Panc1 (cell line): ENCODE data around the gene RPS6KA4. TPM values are rescaled to one million over a fixed set of nuclear protein-coding genes. Genes with fewer than 3 reads are reported as not detected.

Experiments
- ATAC-seq: fragments of 200-7000 bp; cut with Tn5 transposase; 2 replicates; pipeline ENCODE4 v1.9.1; 2020; ENCODE audit warnings: mild to moderate bottlenecking, moderate library complexity
- BruUV-seq: library from RNA; stranded (reverse); fragments of 400-500 nt; replicated peaks from 2 replicates; lab custom pipeline; 2021; lab: Mats Ljungman, UMichigan
- CTCF ChIA-PET: fragments of 300-600 bp; sonication (Branson Sonifier 250); formaldehyde crosslinking; loops from one replicate; lab custom pipeline; 2022; ENCODE audit warnings: antibody characterized with exemption; lab: Charles Lee
- POLR2A ChIA-PET: fragments of 300-600 bp; sonication (Branson Sonifier 250); formaldehyde crosslinking; loops from one replicate; lab custom pipeline; 2022; ENCODE audit warnings: antibody characterized with exemption; lab: Charles Lee
- DNase-seq: peaks from one replicate; pipeline ENCODE4 v3.0.0-alpha.2; 2010; ENCODE audit warnings: low read depth, low spot score
- H3K27ac ChIP-seq: 2 replicates; pipeline ENCODE4 v1.5.1; 2011; ENCODE audit warnings: mild to moderate bottlenecking, low read length, inconsistent platforms
- H3K27me3 ChIP-seq: fragments of 200-500 bp; sonication (Bioruptor generic); 2 replicates; pipeline ENCODE4 v1.6.0; 2014; ENCODE audit warnings: low read length, inconsistent platforms; ENCODE audit not compliant: control insufficient read depth, insufficient read depth
- H3K36me3 ChIP-seq: fragments of 200-500 bp; sonication (Bioruptor generic); 2 replicates; pipeline ENCODE4 v1.5.1; 2014; ENCODE audit warnings: inconsistent platforms, mild to moderate bottlenecking, low read length, moderate library complexity; ENCODE audit not compliant: control insufficient read depth, insufficient read depth
- H3K4me1 ChIP-seq: 2 replicates; pipeline ENCODE4 v1.5.1; 2011; ENCODE audit warnings: inconsistent platforms, mild to moderate bottlenecking, low read length, moderate library complexity; ENCODE audit not compliant: control insufficient read depth, insufficient read depth
- H3K4me3 ChIP-seq, 2 experiments: 2 replicates each; pipeline ENCODE4 v1.5.1; 2011 to 2012; ENCODE audit warnings: low read depth in 2 of 2, low read length in 2 of 2, mild to moderate bottlenecking in 2 of 2, inconsistent platforms in 1 of 2, moderate library complexity in 1 of 2
- H3K9me3 ChIP-seq: fragments of 200-500 bp; sonication (Bioruptor generic); 2 replicates; pipeline ENCODE4 v1.5.1; 2014; ENCODE audit warnings: low read depth, mild to moderate bottlenecking, inconsistent platforms, low read length, moderate library complexity; ENCODE audit not compliant: control insufficient read depth, insufficient read depth
- POLR2AphosphoS5 ChIP-seq: IDR thresholded peaks from 2 replicates; pipeline ENCODE4 v1.6.1; 2012; ENCODE audit warnings: mild to moderate bottlenecking, low read depth, low read length, moderate library complexity
- REST ChIP-seq, 2 experiments: IDR thresholded peaks; 2 replicates each; pipeline ENCODE4 v1.6.1; 2011 to 2012; ENCODE audit warnings: low read depth in 2 of 2, control low read depth in 1 of 2, low read length in 1 of 2, mild to moderate bottlenecking in 1 of 2, moderate library complexity in 1 of 2; ENCODE audit not compliant: insufficient read depth in 1 of 2
- SIN3A ChIP-seq: IDR thresholded peaks from 2 replicates; pipeline ENCODE4 v1.6.1; 2012; ENCODE audit warnings: low read depth, mild to moderate bottlenecking, low read length, moderate library complexity, borderline replicate concordance; ENCODE audit not compliant: insufficient read depth
- TCF7L2 ChIP-seq: IDR thresholded peaks from 2 replicates; pipeline ENCODE4 v1.6.1; 2011; ENCODE audit warnings: mild to moderate bottlenecking, low read depth, low read length, inconsistent platforms
- in situ Hi-C: cut with HindIII; loops from 2 replicates; pipeline ENCODE4 v1.10.0; 2016; ENCODE audit warnings: low sequenced_read_pairs, low pct_unique_long_range_greater_than_20kb
- intact Hi-C: fragments of 100-400 bp; cut with micrococcal nuclease; formaldehyde crosslinking; loops from one replicate; pipeline ENCODE4 v1.10.0; 2022; ENCODE audit not compliant: unreplicated experiment
- total RNA-seq: library from RNA; stranded (reverse); gene quantifications from one replicate; pipeline ENCODE4 v1.2.1, GENCODE V29; 2021; ENCODE audit not compliant: unreplicated experiment
- TF ChIP-seq, protein P1 (sequence below): fragments of 450-650 bp; IDR thresholded peaks from 2 replicates; pipeline ENCODE4 v1.5.1; 2017; ENCODE audit warnings: mild to moderate bottlenecking

Gene RPS6KA4
- total RNA-seq, 1 experiment from 2014 or later: 74.0 TPM

DNA sequence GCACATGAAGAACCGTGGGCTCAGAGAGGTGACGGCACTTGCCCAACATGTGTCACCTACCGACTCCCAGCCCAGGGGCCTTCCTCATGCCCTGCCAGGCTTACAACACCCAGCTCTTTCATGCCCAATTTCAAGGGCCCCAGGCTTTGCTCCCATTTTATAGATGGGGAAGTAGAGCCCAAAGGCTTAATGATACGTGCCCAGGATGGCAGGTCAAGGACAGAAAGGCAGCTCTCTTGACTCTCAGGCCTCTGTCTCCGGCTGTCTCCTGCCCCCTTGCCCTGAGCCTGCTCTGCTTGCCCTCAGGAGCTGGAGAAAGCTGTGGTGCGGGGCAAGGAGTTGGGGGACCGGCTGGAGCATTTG lies 10.0 kb upstream of the RPS6KA4 start:
- Histone ChIP-seq H3K4me1 (peaks cover 21% of the 10 kb centered on the region), H3K9me3 (no peaks in the 10 kb centered on the region), H3K27me3 (no peaks in the 10 kb centered on the region), H3K27ac (no peak overlapping the region), H3K36me3 (no peaks in the 10 kb centered on the region), H3K4me3 (no peak overlapping the region)
- no peak for ATAC-seq
- intact Hi-C loops: no loop called here
- CTCF ChIA-PET: interaction anchor here (0.5 to 1.3 kb wide), 3 partner anchors 17 to 67 kb away, joined by 3 to 6 read pairs (median 6); no protein-coding TSS in a partner anchor
- TF ChIP-seq REST (IDR thresholded peaks at IDR 0.05; ENCODE audit: insufficient read depth in 1 of 2, low read depth in 2 of 2, low read length in 1 of 2) (no peak), SIN3A (no peak), TCF7L2 (no peak), POLR2AphosphoS5 (no peak)
- TF ChIP-seq, protein P1, sequence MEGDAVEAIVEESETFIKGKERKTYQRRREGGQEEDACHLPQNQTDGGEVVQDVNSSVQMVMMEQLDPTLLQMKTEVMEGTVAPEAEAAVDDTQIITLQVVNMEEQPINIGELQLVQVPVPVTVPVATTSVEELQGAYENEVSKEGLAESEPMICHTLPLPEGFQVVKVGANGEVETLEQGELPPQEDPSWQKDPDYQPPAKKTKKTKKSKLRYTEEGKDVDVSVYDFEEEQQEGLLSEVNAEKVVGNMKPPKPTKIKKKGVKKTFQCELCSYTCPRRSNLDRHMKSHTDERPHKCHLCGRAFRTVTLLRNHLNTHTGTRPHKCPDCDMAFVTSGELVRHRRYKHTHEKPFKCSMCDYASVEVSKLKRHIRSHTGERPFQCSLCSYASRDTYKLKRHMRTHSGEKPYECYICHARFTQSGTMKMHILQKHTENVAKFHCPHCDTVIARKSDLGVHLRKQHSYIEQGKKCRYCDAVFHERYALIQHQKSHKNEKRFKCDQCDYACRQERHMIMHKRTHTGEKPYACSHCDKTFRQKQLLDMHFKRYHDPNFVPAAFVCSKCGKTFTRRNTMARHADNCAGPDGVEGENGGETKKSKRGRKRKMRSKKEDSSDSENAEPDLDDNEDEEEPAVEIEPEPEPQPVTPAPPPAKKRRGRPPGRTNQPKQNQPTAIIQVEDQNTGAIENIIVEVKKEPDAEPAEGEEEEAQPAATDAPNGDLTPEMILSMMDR: no peak
- POLR2A ChIA-PET: no interaction called here
- BruUV-seq: no TSS peak
- in situ Hi-C loops: no loop called here
- no peak for DNase-seq

DNA sequence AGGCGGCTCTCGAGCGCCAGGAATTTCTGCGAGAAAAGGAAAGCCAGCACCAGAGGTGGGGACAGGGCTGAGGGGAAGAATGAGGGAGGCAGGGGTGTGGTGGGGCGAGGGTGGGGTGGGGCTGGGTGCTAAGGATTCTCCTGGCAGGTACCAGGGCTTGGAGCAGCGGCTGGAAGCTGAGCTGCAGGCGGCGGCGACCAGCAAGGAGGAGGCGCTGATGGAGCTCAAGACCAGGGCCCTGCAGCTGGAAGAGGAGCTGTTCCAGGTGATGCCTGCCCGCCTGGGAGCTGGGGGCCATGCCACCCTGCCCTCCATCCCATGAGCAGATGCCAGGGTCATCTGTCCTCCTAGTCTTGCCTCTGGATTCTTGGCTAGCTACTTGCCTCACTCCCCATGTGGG lies 9.6 kb upstream of the RPS6KA4 start:
- DNase-seq (no peak), ATAC-seq (no peak)
- no TSS peak for BruUV-seq
- CTCF ChIA-PET: interaction anchor here (0.5 to 1.3 kb wide), 3 partner anchors 18 to 67 kb away, joined by 3 to 6 read pairs (median 6); no protein-coding TSS in a partner anchor
- Histone ChIP-seq H3K4me1 (peaks cover 23% of the 10 kb centered on the region), H3K4me3 (no peak overlapping the region), H3K27me3 (no peaks in the 10 kb centered on the region), H3K36me3 (no peaks in the 10 kb centered on the region), H3K27ac (no peak overlapping the region), H3K9me3 (no peaks in the 10 kb centered on the region)
- intact Hi-C loops: no loop called here
- TF ChIP-seq REST (IDR thresholded peaks at IDR 0.05; ENCODE audit: insufficient read depth in 1 of 2, low read depth in 2 of 2, low read length in 1 of 2) (no peak), POLR2AphosphoS5 (no peak), SIN3A (no peak), TCF7L2 (no peak)
- TF ChIP-seq, protein P1: no peak
- in situ Hi-C loops: no loop called here
- POLR2A ChIA-PET: no interaction called here
